ENCODE data around the gene APOL4.
A peak's percentile ranks its signal among the peaks of the same experiment; 100 is the strongest.

APOL4 gene

DNA sequence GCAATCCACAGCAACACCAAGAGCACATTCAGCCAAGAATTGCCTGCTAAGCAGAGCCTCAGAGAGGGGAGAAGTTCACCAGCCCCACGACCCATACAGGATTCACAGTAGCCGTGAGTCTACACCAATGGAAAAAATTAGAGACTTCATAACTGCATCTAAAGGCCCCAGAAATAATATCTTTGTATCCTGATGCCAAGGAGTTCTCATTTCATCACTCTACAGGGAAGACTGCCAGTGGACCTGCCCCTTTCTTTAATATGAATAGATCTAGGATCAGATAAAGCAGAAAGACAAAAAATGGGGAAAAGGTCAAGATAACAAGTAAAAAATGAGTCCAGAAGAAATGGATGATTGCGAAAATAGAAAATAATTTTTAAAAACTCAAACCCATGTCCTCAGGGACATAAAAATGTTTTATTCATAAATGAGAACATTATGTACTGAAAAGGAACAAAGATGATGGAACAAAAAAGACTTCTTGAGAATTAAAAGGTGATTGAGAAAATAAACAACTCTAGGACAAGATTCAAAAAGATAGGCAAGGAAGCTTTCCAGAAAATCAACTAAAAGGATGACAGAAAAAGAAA lies 50.5 kb downstream of the APOL4 start:
- DNase-seq: no peak

DNA sequence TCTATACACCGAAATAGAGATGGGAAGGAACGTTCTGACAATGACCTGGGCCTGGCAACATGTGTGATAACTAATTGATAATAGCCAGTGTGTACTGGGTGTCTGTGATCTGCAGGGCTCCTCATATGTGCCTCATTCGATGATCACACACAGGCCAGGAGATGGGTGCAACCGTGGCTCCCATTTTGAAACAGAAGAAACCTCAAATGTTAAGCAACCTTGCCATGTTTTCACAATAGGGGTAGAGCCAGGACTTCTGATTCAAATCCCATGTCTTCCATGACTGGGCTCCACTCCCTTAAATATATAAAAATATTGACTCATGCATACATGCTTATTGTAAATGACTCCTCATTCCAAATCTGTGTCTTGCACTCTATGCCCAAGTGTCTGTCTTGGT lies 52.2 kb downstream of the APOL4 start:
- no peak for DNase-seq

DNA sequence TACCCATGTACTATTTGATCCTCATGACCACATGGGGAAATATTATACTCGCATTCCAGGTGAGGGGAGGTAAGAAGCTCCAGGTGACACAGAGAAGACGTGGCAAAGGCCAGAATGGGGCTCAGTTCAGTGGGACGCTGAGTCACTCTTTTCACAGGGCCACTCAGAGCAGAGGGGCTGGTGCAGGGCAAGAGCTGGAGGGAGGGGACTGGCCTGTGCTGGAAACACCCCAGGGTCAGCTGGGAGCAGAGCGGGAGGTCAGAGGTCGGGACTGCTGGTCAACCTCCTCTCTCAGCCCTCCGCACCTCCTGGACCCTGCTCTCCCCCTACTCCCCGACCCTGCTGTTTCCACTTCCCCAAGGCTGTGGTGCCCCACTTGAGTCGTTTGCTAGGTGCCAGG lies 53.2 kb downstream of the APOL4 start:
- DNase-seq: no peak

DNA sequence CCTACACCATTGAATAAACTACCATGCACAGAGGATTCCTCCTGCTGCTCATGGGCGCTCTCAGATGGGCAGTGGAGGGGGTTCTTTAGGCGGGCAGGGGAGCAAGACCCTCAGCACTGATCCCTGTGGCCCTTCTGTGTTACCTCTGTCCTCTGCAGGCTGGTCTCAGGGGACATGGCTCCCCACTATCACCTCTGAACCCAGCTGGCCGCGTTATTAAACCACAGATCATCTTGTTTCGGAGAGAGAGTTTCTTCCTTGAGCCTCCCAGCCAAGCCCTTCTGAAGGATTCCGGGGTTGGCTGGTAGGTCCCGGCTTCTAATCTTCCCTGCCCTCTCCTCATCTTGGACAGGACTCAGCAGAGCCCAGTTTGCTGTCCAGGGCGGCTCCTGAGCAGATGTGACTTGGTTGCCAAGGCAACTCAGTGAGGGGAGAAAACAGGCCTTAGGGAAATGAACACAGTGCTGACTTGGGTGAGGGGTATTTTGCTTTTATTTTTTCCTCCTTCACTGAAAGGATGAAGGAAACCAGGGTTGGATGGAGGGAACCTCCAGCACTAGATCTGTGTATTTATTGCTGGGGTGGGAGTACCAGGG lies 54.3 kb downstream of the APOL4 start:
- no peak for DNase-seq

DNA sequence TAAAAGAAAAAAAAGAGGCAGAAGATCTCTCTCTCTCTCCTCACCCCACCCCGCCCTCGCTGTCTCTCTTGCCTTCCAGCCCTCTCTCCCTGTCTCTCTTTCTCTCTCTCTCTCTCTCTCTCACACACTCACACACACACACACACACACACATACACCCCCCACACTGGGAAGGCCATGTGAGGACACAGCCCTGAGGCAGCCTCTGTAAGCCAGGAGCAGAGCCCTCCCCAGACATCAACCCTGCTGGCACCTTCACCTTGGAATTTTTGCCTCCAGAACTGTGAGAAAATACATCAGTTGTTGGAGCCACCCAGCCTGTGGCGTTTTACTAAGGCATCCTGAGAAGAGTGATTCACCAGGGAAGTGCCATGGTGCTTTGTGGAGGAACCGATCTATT lies 55.7 kb downstream of the APOL4 start:
- no peak for DNase-seq

DNA sequence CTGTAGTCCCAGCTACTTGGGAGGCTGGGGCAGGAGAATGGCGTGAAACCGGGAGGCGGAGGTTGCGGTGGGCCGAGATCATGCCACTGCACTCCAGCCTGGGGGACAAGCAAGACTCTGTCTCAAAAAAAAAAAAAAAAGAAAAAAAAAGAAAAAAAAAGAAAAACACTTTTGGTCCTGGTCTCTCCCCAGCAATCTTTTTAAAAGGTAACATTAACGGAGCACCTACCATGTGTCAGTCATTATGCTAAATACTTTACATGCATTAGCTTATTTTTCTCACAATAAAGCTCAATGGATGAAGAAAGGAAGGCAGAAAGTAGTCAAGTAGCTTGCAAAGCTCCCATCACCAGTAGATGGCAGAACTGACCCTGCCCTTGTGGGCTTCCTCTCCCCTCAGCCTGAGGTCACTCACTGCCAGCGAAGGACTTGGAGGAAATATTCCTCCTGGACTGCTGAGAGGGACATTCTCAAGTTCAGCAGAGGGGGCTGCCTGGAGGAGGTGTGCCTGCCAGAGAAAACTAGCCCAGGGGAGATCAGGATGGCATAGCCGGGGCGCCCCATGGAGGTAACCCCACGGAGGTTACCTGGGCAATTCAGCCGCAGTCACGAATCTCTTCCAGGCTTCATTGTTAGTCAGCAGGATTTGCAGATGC lies 56.6 kb downstream of the APOL4 start:
- DNase-seq: peak; percentile 2 to 21

DNA sequence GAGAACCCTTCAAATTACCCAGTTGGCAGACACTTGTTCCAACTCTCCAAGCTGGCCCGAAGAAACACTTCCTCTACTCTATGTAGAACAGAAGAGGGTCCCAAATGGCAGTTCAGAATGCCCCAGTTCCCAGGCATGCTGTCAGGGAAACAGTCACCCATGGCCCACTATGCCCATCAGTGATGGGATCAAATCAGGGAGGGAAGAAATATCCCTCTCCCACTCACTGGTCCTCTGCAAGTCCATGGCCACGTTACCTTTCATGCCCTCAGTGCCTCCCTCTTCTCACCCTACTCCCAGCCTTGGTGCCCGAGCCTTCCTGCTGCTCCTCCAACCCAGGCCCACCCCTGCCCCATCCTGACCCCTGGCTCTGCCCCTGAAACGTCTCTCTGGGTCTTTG lies 57.7 kb downstream of the APOL4 start:
- no peak for DNase-seq

DNA sequence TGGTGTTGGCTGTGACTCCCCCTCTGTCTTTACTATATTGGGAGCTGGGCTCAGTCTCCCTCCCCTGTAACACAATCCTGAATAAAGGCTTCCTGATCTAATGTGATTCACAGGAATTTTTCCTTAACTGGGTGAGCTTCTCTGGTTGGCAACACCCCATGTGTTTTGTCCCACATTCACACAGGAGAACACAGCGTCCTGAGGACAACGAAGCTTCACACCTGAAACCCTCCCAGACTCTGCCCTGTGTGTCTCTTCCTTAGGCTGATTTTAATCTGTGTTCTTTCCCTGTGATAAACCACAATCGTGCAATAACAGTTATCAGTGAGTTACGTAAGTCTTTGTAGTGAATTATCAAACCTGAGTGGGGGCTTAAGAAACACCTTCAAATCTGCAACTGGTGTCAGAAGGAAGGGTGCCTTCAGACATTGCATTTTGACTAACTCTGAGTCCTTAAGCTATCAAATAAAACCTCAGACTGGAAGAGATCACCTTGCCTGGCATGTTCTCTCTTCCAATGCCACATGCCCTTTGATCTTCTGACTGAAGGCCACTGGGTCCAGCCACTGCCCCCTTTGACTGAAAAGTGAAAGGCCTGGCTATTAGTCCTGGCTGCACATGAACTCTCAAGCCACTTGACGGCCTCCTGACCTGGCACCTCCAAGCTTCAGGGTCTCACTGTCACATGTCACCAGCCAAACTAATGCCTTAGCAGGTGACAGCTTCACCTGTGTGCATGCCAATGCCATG lies 58.4 kb downstream of the APOL4 start:
- no peak for DNase-seq

DNA sequence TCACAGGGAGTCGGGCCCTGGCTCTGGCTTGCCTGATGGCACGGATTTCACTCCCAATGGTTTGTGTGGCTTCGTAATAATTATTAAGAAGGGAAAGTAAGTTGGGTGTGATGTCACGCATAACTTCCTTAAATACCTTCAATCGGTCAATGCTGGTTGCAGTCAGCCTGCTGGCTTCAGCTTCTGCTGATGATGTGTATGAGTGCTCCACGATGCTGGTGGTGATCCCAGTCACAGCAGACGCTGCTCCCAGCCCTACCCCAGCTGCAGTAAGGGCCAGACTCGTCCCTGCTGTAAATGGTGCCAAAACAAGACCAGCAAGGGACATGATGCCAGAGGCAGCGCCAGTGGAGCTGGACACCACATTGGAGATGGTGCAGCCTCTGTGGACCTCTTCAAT lies 60.1 kb downstream of the APOL4 start:
- DNase-seq: no peak

Data from NCI-H2081 (cell line).